Measurements from ENCODE around the gene SEZ6L2.
A peak's percentile ranks its signal among the peaks of the same experiment; 100 is the strongest.

SEZ6L2 gene

DNA sequence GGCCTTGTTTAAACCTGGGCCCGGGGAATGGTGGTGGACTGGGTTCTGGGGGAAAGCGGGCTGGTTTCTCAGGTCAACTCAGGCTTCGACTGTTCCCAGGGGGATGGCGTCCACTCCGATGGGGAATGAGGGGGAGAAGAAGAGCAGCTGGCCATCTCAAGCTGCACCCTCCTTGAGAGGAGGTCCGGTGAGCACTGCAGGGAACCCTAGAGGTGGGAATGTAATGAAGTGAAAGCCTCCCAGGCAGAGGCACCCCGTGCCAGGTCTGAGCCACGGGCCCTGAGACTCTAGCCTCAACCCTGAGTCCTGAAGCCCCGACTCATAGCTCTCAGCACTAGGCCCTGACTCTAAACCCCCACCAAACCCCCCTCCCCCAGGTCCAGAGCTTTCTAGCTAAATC is 35.1 kb downstream of the SEZ6L2 start:
- Histone ChIP-seq H3K9me3 (ENCODE audit: control insufficient read depth, insufficient read depth, low read depth, low read length) (no peaks in the 10 kb centered on the region), H3K36me3 (ENCODE audit: control insufficient read depth, insufficient read depth, low read length) (peaks cover 19% of the 10 kb centered on the region), H3K4me1 (ENCODE audit: control insufficient read depth, insufficient read depth, low read length) (peaks cover 9% of the 10 kb centered on the region), H3K27me3 (ENCODE audit: control insufficient read depth, insufficient read depth, low read length) (no peaks in the 10 kb centered on the region), H3K27ac (ENCODE audit: low read depth, low read length) (no peak overlapping the region), H3K9ac (ENCODE audit: low read length) (no peak overlapping the region), H3K4me3 (ENCODE audit: low read depth, low read length) (no peak overlapping the region)

DNA sequence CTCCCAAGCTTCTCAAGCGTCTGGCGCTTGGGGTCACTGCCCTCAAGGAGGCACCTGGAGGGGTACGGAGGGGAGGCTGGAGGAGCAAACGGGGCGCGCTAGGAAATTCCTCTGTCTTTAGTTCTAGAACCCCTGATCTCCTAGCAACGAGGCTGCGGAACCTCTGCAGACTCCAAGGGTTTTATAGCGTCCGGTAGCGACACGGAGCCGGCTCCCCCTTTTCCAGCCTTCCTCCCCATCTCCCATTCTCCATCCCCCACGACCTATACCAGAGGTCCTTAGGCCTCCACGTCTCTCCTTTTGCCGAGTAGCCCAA is 35.7 kb downstream of the SEZ6L2 start:
- Histone ChIP-seq H3K4me1 (ENCODE audit: control insufficient read depth, insufficient read depth, low read length) (peaks cover 9% of the 10 kb centered on the region), H3K9me3 (ENCODE audit: control insufficient read depth, insufficient read depth, low read depth, low read length) (no peaks in the 10 kb centered on the region), H3K27me3 (ENCODE audit: control insufficient read depth, insufficient read depth, low read length) (no peaks in the 10 kb centered on the region), H3K9ac (ENCODE audit: low read length) (peak overlapping the region; percentile 1), H3K36me3 (ENCODE audit: control insufficient read depth, insufficient read depth, low read length) (peaks cover 25% of the 10 kb centered on the region), H3K4me3 (ENCODE audit: low read depth, low read length) (peak overlapping the region; percentile 97), H3K27ac (ENCODE audit: low read depth, low read length) (peak overlapping the region; percentile 99; the same call in 1 of the 2 replicates)

DNA sequence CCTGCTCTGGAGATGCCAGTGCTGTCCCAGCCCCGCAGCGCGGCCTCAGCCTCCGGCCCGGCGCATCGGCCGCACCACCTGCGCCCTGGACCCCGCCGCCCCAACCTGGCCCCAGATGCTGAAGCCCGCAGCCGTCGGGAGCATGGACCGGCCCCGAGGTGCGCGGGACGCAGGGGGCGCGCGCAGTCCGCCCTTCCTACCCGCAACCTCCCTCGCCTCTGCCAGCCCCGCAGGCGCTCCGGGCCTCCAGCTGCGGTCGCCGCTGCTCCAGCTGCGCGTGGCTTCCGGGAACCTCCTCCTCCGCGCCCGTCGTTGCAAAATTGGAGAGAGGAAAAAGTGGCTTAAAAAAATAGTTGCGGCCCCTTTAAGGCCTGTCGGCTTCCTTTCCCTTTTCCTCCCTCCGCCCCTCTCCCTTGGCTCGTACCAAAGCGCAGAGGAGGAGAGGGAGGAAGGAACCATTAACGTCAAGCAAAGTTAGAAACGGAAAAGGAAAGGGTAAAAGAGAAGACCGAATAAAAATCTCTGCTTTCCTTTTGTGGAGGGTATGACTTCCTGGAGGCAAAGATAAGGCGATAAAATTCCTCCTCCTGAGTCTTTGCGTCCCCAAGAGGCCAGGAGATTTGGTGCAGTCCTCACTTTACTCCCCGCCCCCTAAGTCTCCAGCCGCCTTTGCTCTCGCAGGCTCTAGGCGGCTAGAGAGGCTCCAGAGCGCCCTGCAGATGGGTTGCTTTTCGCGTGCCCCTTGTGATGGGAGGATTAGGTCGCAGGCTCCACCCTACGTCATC is 36.3 kb downstream of the SEZ6L2 start, which contains the start of gene CDIPT:
TSS of gene CDIPT (minus strand) at position 343 of the 785 bp plus-strand sequence. CDS start 369 bp downstream, outside the sequence.
- peaks cover 9% of the 10 kb centered on the region for H3K4me1 ChIP-seq (ENCODE audit: control insufficient read depth, insufficient read depth, low read length)

DNA sequence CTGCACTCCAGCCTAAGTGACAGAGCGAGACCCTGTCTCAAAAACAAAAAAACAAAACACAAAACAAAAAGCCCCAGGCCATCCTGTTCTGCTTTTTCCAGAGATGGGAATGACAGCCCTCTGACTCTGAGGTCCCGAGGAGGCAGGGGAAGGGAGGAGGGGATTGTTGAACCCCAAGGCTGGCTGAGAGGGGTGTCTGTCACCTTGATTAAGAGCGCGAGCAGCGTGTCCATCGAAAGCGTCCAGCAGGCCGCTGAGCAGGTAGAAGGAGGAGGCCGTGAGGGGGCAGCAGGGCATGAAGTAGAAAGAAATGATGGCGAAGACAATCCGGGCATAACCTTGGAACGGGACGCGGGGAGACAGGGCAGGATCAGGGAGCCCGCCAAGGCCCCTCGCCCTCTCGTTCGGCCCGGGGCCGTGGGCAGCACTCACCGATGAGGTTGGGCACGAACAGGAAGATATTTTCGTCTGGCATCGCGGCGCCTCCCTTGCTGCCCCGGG is 36.9 kb downstream of the SEZ6L2 start:
- no peaks in the 10 kb centered on the region for H3K27me3 ChIP-seq (ENCODE audit: control insufficient read depth, insufficient read depth, low read length)
- peak overlapping the region; percentile 97 for H3K4me3 ChIP-seq (ENCODE audit: low read depth, low read length)
- H3K36me3 ChIP-seq (ENCODE audit: control insufficient read depth, insufficient read depth, low read length), result peaks cover 30% of the 10 kb centered on the region
- H3K4me1 ChIP-seq (ENCODE audit: control insufficient read depth, insufficient read depth, low read length), result peaks cover 9% of the 10 kb centered on the region
- H3K9me3 ChIP-seq (ENCODE audit: control insufficient read depth, insufficient read depth, low read depth, low read length), result no peaks in the 10 kb centered on the region
- H3K9ac ChIP-seq (ENCODE audit: low read length), result peak overlapping the region; percentile 99
- H3K27ac ChIP-seq (ENCODE audit: low read depth, low read length), result no peak overlapping the region; the same call in 1 of the 2 replicates

More for the DNA sequence above, 36.3 kb downstream of the SEZ6L2 start, which contains the start of gene CDIPT:
- Histone ChIP-seq H3K27me3 (ENCODE audit: control insufficient read depth, insufficient read depth, low read length) (no peaks in the 10 kb centered on the region), H3K4me3 (ENCODE audit: low read depth, low read length) (peak within 1 kb of the TSS; percentile 97), H3K36me3 (ENCODE audit: control insufficient read depth, insufficient read depth, low read length) (peaks cover 30% of the 10 kb centered on the region), H3K27ac (ENCODE audit: low read depth, low read length) (peak within 1 kb of the TSS; percentile 99), H3K9me3 (ENCODE audit: control insufficient read depth, insufficient read depth, low read depth, low read length) (no peaks in the 10 kb centered on the region), H3K9ac (ENCODE audit: low read length) (peak within 1 kb of the TSS; percentile 99)

DNA sequence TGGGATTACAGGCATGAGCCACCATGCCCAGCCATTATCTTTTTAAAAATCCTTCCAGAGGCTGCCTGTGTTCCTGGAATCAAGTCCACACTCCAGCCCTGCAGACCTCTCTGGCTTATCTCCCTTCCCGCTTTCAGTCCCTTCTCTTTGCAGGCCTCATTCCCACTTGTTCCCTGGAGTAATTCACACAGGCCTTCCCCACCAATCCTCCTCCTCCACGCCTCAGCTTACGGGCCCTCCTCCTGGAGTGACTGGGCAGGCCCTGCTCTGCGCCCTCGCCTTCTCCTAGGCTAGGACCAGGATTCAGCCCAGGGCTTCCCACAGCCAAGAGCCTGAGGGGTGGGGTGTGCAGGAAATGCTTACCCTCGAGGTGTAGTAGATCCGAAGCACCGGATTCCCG is 39.1 kb downstream of the SEZ6L2 start:
- no peak overlapping the region for H3K4me3 ChIP-seq (ENCODE audit: low read depth, low read length)
- H3K9me3 ChIP-seq (ENCODE audit: control insufficient read depth, insufficient read depth, low read depth, low read length), result no peaks in the 10 kb centered on the region
- H3K4me1 ChIP-seq (ENCODE audit: control insufficient read depth, insufficient read depth, low read length), result peaks cover 9% of the 10 kb centered on the region
- H3K9ac ChIP-seq (ENCODE audit: low read length), result no peak overlapping the region
- H3K36me3 ChIP-seq (ENCODE audit: control insufficient read depth, insufficient read depth, low read length), result peaks cover 30% of the 10 kb centered on the region
- H3K27ac ChIP-seq (ENCODE audit: low read depth, low read length), result no peak overlapping the region
- H3K27me3 ChIP-seq (ENCODE audit: control insufficient read depth, insufficient read depth, low read length), result no peaks in the 10 kb centered on the region

DNA sequence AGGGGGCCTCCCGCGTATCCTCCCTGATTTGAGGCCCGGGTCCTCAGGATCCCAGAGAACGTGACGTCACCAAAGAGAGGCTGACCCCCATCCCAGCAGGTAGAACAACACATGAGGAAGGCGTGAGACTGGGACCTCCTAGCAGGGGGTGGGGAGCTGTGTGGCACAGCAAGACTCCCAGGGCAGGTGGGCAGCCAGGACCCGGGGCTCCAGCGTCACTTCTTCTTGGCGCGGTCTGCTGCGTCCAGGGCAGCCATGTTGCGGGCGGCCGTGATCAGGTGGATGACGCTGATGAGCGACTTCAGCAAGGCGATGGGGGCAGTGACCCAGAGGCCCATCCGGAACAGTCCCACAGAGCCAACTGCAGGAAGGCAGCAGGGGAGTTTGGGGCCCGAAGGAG is 40.4 kb downstream of the SEZ6L2 start:
- no peak overlapping the region for H3K27ac ChIP-seq (ENCODE audit: low read depth, low read length)
- no peak overlapping the region for H3K4me3 ChIP-seq (ENCODE audit: low read depth, low read length)
- H3K27me3 ChIP-seq (ENCODE audit: control insufficient read depth, insufficient read depth, low read length), result no peaks in the 10 kb centered on the region
- H3K36me3 ChIP-seq (ENCODE audit: control insufficient read depth, insufficient read depth, low read length), result peaks cover 30% of the 10 kb centered on the region
- H3K9ac ChIP-seq (ENCODE audit: low read length), result no peak overlapping the region
- no peaks in the 10 kb centered on the region for H3K9me3 ChIP-seq (ENCODE audit: control insufficient read depth, insufficient read depth, low read depth, low read length)
- peaks cover 6% of the 10 kb centered on the region for H3K4me1 ChIP-seq (ENCODE audit: control insufficient read depth, insufficient read depth, low read length)

DNA sequence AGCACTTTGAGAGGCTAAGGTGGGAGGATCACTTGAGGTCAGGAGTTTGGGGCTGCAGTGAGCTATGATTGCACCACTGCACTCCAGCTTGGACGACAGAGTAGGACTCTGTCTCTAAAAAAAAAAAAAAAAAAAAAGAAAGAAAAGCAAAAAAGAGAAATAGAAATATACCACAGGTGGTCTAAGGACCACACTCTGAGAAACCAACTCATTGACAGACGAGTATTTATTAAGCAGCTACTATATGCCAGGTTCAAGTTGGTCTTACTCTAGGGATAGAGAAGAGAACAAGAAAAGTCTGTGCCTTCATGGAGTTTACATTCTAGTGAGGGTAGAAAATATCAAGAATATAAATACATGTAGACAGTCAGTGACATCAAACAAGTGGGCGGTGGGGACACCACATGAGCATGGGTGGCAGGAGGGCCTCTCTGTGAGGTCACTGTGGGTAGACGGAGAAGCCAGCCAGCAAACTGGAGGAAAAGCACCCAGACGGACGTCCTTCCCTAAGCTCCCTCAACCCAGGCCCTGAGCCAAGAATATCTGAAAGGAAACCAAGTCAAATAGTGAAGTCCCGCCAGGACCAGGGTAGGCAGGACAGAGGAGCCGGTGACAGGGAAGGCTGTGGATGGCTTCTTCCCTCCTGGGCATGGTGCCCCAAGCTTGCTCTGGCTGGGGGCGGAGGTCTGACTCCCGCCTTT is 41.1 kb downstream of the SEZ6L2 start:
- Histone ChIP-seq H3K4me1 (ENCODE audit: control insufficient read depth, insufficient read depth, low read length) (peaks cover 3% of the 10 kb centered on the region; the same call in 1 of the 2 replicates), H3K4me3 (ENCODE audit: low read depth, low read length) (no peak overlapping the region), H3K9me3 (ENCODE audit: control insufficient read depth, insufficient read depth, low read depth, low read length) (no peaks in the 10 kb centered on the region), H3K9ac (ENCODE audit: low read length) (no peak overlapping the region), H3K36me3 (ENCODE audit: control insufficient read depth, insufficient read depth, low read length) (peaks cover 30% of the 10 kb centered on the region), H3K27ac (ENCODE audit: low read depth, low read length) (no peak overlapping the region), H3K27me3 (ENCODE audit: control insufficient read depth, insufficient read depth, low read length) (no peaks in the 10 kb centered on the region)

DNA sequence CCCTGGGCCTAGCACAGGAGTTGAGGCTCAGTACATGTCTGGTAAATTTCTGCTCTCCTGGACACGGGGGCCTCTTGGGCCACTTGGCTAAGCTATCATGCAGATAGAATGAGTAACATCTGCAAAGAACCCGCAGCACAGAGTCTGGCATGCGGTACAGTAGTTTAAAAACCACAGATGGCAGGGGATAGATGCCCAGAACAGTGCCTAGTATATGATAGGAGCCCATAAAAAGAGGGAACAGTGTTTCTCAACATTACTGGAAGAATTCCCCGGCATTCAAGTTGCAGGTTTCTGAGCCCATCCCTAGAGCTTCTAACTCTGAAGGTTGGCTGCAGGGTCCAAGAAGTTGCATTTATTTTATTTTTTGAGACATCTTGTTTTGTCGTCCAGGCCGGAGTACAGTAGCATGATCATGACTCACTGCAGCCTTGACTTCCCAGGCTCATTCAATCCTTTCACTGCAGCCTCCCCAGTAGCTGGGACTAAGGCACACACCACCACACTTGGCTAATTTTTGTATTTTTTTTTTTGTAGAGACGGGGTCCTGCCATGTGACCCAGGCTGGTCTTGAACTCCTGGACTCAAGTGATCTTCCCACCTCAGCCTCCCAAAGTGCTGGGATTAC is 42.1 kb downstream of the SEZ6L2 start:
- no peak overlapping the region for H3K4me3 ChIP-seq (ENCODE audit: low read depth, low read length)
- no peak overlapping the region for H3K27ac ChIP-seq (ENCODE audit: low read depth, low read length)
- H3K9ac ChIP-seq (ENCODE audit: low read length), result no peak overlapping the region
- H3K9me3 ChIP-seq (ENCODE audit: control insufficient read depth, insufficient read depth, low read depth, low read length), result no peaks in the 10 kb centered on the region
- peaks cover 30% of the 10 kb centered on the region for H3K36me3 ChIP-seq (ENCODE audit: control insufficient read depth, insufficient read depth, low read length)
- H3K27me3 ChIP-seq (ENCODE audit: control insufficient read depth, insufficient read depth, low read length), result no peaks in the 10 kb centered on the region
- H3K4me1 ChIP-seq (ENCODE audit: control insufficient read depth, insufficient read depth, low read length), result peaks cover 3% of the 10 kb centered on the region; the same call in 1 of the 2 replicates

DNA sequence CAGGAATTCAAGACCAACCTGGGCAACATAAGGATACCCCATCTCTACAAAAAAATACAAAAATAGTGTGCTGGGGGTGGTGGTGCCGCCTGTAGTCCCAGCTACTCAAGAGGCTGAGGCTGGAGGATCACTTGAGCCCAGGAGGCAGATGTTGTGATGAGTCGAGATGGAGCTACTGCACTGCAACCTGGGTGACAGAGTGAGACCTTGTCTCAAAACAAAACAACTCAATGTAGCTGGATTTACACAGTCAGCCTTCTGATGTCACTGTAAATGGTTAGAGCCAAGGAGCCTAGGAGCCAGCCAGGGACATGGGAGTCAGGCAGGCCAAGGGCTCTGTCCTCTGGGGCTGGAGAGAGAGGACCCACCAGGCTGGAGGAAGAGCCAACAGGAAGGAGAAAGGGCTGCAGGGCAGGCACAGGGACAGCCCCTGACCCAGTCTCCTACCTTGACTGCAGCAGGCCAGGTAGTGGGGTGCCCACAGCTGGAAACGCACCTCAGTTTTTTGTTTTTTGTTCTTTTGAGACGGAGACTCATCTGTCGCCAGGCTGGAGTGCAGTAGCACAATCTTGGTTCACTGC is 44.7 kb downstream of the SEZ6L2 start:
- Histone ChIP-seq H3K4me1 (ENCODE audit: control insufficient read depth, insufficient read depth, low read length) (peaks cover 3% of the 10 kb centered on the region; the same call in 1 of the 2 replicates), H3K9ac (ENCODE audit: low read length) (no peak overlapping the region), H3K4me3 (ENCODE audit: low read depth, low read length) (no peak overlapping the region), H3K36me3 (ENCODE audit: control insufficient read depth, insufficient read depth, low read length) (peaks cover 15% of the 10 kb centered on the region), H3K27me3 (ENCODE audit: control insufficient read depth, insufficient read depth, low read length) (no peaks in the 10 kb centered on the region), H3K27ac (ENCODE audit: low read depth, low read length) (no peak overlapping the region), H3K9me3 (ENCODE audit: control insufficient read depth, insufficient read depth, low read depth, low read length) (no peaks in the 10 kb centered on the region)

DNA sequence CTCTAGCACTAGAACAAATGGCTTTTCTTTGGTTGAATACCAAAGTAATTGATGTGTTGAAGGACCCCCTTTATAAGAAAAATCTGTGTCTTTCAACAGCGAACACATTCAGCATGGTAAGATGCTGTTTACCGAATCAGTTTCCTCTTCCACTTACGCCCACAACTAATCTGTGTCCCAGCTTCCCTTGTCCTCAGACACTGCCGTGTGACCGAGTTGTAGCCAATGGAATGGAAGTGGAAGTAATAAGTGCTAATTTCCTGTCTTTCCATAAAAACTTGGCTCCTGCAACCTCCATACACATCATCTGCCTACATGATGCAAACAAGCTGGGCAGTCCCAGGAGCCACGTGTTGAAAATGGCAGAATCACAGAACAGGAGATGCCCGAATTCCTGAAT is 46.7 kb downstream of the SEZ6L2 start:
- H3K9ac ChIP-seq (ENCODE audit: low read length), result no peak overlapping the region
- H3K4me3 ChIP-seq (ENCODE audit: low read depth, low read length), result no peak overlapping the region
- no peak overlapping the region for H3K27ac ChIP-seq (ENCODE audit: low read depth, low read length)
- H3K27me3 ChIP-seq (ENCODE audit: control insufficient read depth, insufficient read depth, low read length), result no peaks in the 10 kb centered on the region
- H3K36me3 ChIP-seq (ENCODE audit: control insufficient read depth, insufficient read depth, low read length), result no peaks in the 10 kb centered on the region
- no peaks in the 10 kb centered on the region for H3K9me3 ChIP-seq (ENCODE audit: control insufficient read depth, insufficient read depth, low read depth, low read length)
- peaks cover 9% of the 10 kb centered on the region; the same call in 1 of the 2 replicates for H3K4me1 ChIP-seq (ENCODE audit: control insufficient read depth, insufficient read depth, low read length)

Measured in HUES6 (cell line).